Testis (tissue), 3 donors: ENCODE results near the gene ZNF827. TPM values are rescaled to one million over a fixed set of nuclear protein-coding genes. Genes with fewer than 3 reads are reported as not detected.

Experiments used
- DNase-seq: peaks from one replicate; pipeline ENCODE4 v3.0.0-alpha.2; 2019
- H3K27ac ChIP-seq, 2 donors: fragments of 200-600 bp; sonication (generic); one replicate each; pipeline ENCODE4 v1.5.1; 2019
- H3K27me3 ChIP-seq: fragments of 200-600 bp; sonication (generic); one replicate; pipeline ENCODE4 v1.5.1; 2019
- H3K36me3 ChIP-seq: fragments of 200-600 bp; sonication (generic); one replicate; pipeline ENCODE4 v1.5.1; 2017; ENCODE audit warnings: low read depth; ENCODE audit errors: missing control alignments
- H3K4me1 ChIP-seq: fragments of 200-600 bp; sonication (generic); one replicate; pipeline ENCODE4 v1.5.1; 2019
- H3K4me3 ChIP-seq, 2 donors: fragments of 200-600 bp; sonication (generic); one replicate each; pipeline ENCODE4 v1.5.1; 2017 to 2019
- H3K9me3 ChIP-seq: fragments of 200-600 bp; sonication (generic); one replicate; pipeline ENCODE4 v1.5.1; 2017
- CTCF ChIP-seq, 3 experiments: fragments of 450-650 bp in 2 of 3; fragments of 200-600 bp in 1 of 3; sonication (generic) in 1 of 3; IDR thresholded peaks; one replicate each; pipeline ENCODE4 v1.5.1; 2016 to 2019; ENCODE audit warnings: antibody characterized with exemption in 3 of 3, mild to moderate bottlenecking in 2 of 3, moderate library complexity in 1 of 3
- POLR2A ChIP-seq: fragments of 450-650 bp; IDR thresholded peaks from one replicate; pipeline ENCODE4 v1.6.1; 2017; ENCODE audit warnings: antibody characterized with exemption, mild to moderate bottlenecking, moderate library complexity
- WGBS, 2 donors: methylation state at CpG; one replicate each; pipeline ENCODE4 v1.1.5; 2018; 5-methylcytosine and 5-hydroxymethylcytosine counted together
- intact Hi-C: fragments of 100-400 bp; cut with DNase I; formaldehyde crosslinking; loops from one replicate; pipeline ENCODE4 v1.15.1; 2023; ENCODE audit warnings: low total_unique reads
- polyA plus RNA-seq: library from polyadenylated mRNA; stranded (reverse); fragments of 350-450 nt; fragmentation: Illumina TruSeq; extraction: RNeasy Lipid Tissue Mini Kit (QIAGEN cat#74804); gene quantifications from one replicate; pipeline ENCODE4 v1.2.3, GENCODE V29; 2014; ENCODE audit warnings: low read depth, low replicate concordance; ENCODE audit not compliant: insufficient read depth
- total RNA-seq, 2 donors: library from RNA; depleted of rRNA; stranded (reverse); fragments of >200 nt; gene quantifications; one replicate each; pipeline ENCODE4 v1.2.3, GENCODE V29; 2016

ZNF827 gene
- total and polyA plus RNA-seq, 3 donors from 2014 or later, result 13.9 to 46.8 (median 37.5) TPM

DNA sequence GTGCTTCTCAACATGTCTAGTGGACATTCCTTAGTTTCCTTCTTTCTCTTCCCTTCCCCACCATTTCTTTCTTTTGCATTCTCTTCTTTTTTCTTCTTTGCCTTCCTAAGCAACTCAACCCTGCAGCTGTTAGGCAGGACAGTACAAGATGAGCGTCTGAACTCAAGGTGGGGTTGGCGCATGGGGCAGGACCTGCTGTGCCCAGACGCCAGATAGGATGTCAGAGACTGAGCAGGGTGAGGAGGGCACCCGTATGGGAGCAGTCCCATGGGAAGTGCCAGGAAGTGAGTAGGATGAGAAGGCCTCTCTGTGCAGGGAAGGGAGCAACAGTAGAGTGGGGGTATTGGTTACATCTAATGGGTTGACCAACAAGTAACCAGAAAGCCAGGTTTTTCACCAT lies 38.1 kb upstream of the ZNF827 start:
- no peak for DNase-seq
- WGBS, 2 donors, result 80 to 93% methylated on average over 4 of the region's 4 CpGs
- TF ChIP-seq CTCF (IDR thresholded peaks at IDR 0.05), result no peak
- TF ChIP-seq POLR2A, result no peak
- H3K36me3 ChIP-seq, result no peaks in the 10 kb centered on the region
- no peak overlapping the region for H3K27ac ChIP-seq
- H3K27me3 ChIP-seq, result no peaks in the 10 kb centered on the region
- H3K9me3 ChIP-seq, result no peaks in the 10 kb centered on the region
- H3K4me3 ChIP-seq, result no peak overlapping the region
- peaks cover 5% of the 10 kb centered on the region for H3K4me1 ChIP-seq
- intact Hi-C loops, result no loop called here

DNA sequence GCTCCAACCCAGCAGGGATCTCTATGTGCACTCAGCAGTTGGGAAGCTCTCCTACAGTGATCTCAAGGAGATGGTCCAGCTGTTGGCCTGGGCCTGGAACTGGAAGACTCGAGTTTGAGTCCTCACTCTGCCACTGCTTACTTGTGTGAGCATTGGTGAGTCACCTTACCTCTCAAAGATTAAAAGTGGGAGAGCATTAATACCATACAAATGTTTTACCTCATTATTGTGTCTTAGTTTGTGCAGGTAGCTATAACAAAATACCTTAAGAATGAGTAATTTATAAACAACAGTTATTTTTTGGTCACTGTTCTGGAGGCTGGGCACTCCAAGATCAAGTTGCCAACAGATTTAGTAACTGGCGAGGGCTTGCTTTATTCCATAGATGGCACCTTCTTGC lies 21.4 kb upstream of the ZNF827 start:
- Histone ChIP-seq H3K27me3 (no peaks in the 10 kb centered on the region), H3K4me3 (no peak overlapping the region), H3K4me1 (no peaks in the 10 kb centered on the region), H3K9me3 (no peaks in the 10 kb centered on the region), H3K27ac (no peak overlapping the region), H3K36me3 (no peaks in the 10 kb centered on the region)
- WGBS, 2 donors, result 90 to 94% methylated on average over 2 of the region's 2 CpGs
- DNase-seq, result no peak
- intact Hi-C loops, result no loop called here
- TF ChIP-seq CTCF (IDR thresholded peaks at IDR 0.05) (no peak), POLR2A (no peak)

GRCh38 chr4:145957302-145957701 lies 18.7 kb upstream of the ZNF827 start:
- intact Hi-C loops, result no loop called here
- Histone ChIP-seq H3K9me3 (no peaks in the 10 kb centered on the region), H3K4me1 (no peaks in the 10 kb centered on the region), H3K36me3 (no peaks in the 10 kb centered on the region), H3K27ac (no peak overlapping the region), H3K4me3 (no peak overlapping the region), H3K27me3 (no peaks in the 10 kb centered on the region)
- DNase-seq, result no peak
- TF ChIP-seq CTCF (IDR thresholded peaks at IDR 0.05) (no peak), POLR2A (no peak)
- WGBS, 2 donors, result 83 to 100% methylated on average over 1 of the region's 1 CpG

DNA sequence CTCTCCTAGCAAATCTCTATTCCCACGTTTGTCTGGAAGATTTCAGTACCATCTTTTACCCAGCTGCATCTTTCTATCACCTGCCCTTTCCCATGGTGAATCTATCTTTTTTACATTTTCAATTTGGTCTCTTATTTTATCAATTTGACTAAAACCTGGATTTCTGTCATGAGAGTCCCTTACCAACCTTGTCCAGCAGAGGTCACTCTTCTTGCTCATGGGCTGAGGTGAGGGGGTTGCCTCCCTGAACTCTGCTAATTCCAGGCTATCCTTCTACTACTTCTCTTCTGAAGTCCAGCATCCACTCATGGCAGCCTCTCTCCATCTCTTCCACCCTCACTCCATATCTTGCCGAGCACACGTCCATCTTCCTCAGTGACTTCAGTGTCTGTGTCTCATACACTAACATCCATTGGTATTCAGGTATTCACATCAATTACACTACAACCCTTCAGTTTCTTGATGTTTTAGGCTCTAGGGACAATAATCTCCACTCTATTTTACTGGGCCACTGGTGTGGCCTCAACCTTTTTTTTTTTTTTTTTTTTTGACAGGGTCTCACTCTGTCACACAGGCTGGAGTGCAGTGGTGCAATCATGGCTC lies 17.8 kb upstream of the ZNF827 start:
- Histone ChIP-seq H3K4me1 (no peaks in the 10 kb centered on the region), H3K4me3 (no peak overlapping the region), H3K9me3 (no peaks in the 10 kb centered on the region), H3K27me3 (no peaks in the 10 kb centered on the region), H3K36me3 (no peaks in the 10 kb centered on the region), H3K27ac (no peak overlapping the region)
- intact Hi-C loops, result no loop called here
- peak in 2 of 3 experiments; percentile 57 to 62 for TF ChIP-seq CTCF (IDR thresholded peaks at IDR 0.05)
- TF ChIP-seq POLR2A, result no peak
- peak; percentile 49 for DNase-seq
- 80 to 83% methylated on average over 3 of the region's 3 CpGs for WGBS, 2 donors

GRCh38 chr4:145954924-145955339 lies 16.3 kb upstream of the ZNF827 start:
- H3K36me3 ChIP-seq, result no peaks in the 10 kb centered on the region
- no peak for TF ChIP-seq CTCF (IDR thresholded peaks at IDR 0.05)
- TF ChIP-seq POLR2A, result no peak
- no peak overlapping the region for H3K27ac ChIP-seq
- intact Hi-C loops, result no loop called here
- H3K9me3 ChIP-seq, result no peaks in the 10 kb centered on the region
- H3K4me3 ChIP-seq, result no peak overlapping the region
- no peaks in the 10 kb centered on the region for H3K27me3 ChIP-seq
- H3K4me1 ChIP-seq, result no peaks in the 10 kb centered on the region
- no peak for DNase-seq
- 65 to 68% methylated on average over 7 of the region's 7 CpGs for WGBS, 2 donors
